Large intestine (tissue), 3 donors: ENCODE data around the gene KAZN. TPM values are rescaled to one million over a fixed set of nuclear protein-coding genes. Genes with fewer than 3 reads are reported as not detected.

ENCODE experiments used
- DNase-seq, 2 donors: peaks; one replicate each; pipeline versions ENCODE4 v3.0.0 to v3.0.0-alpha.2; 2013
- H3K27ac ChIP-seq: one replicate; pipeline ENCODE4 v1.5.1; 2013; ENCODE audit warnings: low read length
- H3K27me3 ChIP-seq: 2 replicates; pipeline ENCODE4 v1.6.1; 2013; ENCODE audit warnings: low read length; ENCODE audit not compliant: control insufficient read depth, insufficient read depth
- H3K36me3 ChIP-seq: 2 replicates; pipeline ENCODE4 v1.6.1; 2013; ENCODE audit warnings: low read length; ENCODE audit not compliant: control insufficient read depth, insufficient read depth
- H3K4me1 ChIP-seq: one replicate; pipeline ENCODE4 v1.6.1; 2013; ENCODE audit warnings: low read length; ENCODE audit not compliant: control insufficient read depth, insufficient read depth
- H3K4me3 ChIP-seq: one replicate; pipeline ENCODE4 v1.5.1; 2013; ENCODE audit warnings: low read length
- H3K9me3 ChIP-seq: one replicate; pipeline ENCODE4 v1.6.1; 2013; ENCODE audit warnings: mild to moderate bottlenecking, low read depth, low read length, moderate library complexity; ENCODE audit not compliant: control insufficient read depth
- WGBS: methylation state at CpG from one replicate; pipeline ENCODE4 v1.1.5; 2013; ENCODE audit warnings: low lambda C conversion rate; ENCODE audit not compliant: insufficient coverage; 5-methylcytosine and 5-hydroxymethylcytosine counted together
- polyA plus RNA-seq: library from polyadenylated mRNA; unstranded; fragments of 120-200 nt; gene quantifications from one replicate; pipeline ENCODE4 v1.2.1, GENCODE V29; 2013

KAZN gene
- polyA plus RNA-seq, 1 donor = 30.4 TPM

DNA sequence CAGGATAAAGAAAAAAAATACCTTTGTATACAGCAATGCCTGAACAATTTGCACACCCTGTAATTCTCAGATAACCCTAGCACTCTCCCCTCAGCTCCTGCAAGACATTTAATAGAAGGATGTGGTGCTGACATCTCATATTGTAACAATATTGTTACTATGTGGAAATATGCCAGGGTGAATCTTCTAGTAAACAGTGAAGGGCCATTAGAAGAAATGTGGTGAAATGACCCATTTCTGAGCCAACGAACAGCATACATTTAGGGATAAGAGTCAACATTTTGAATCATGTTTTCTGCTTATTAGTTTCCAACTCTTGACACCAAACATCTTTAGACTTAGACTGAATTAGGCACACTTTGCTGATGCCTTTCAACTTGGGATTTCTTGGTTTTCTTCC, 188.2 kb downstream of the KAZN start:
- H3K4me1 ChIP-seq = peaks cover 65% of the 10 kb centered on the region
- no peaks in the 10 kb centered on the region for H3K9me3 ChIP-seq
- no peak for DNase-seq
- no peak overlapping the region for H3K4me3 ChIP-seq
- H3K27me3 ChIP-seq = no peaks in the 10 kb centered on the region
- no CpG with 5 or more reads among the region's 1 CpG for whole genome bisulfite sequencing
- H3K36me3 ChIP-seq = no peaks in the 10 kb centered on the region
- H3K27ac ChIP-seq = peak overlapping the region; percentile 75

GRCh38 chr1:14787604-14788003, 189.1 kb downstream of the KAZN start:
- H3K4me1 ChIP-seq = peaks cover 64% of the 10 kb centered on the region
- no peak overlapping the region for H3K4me3 ChIP-seq
- peak overlapping the region; percentile 75 for H3K27ac ChIP-seq
- H3K36me3 ChIP-seq = no peaks in the 10 kb centered on the region
- WGBS = 19% methylated on average over 4 of the region's 10 CpGs
- no peaks in the 10 kb centered on the region for H3K9me3 ChIP-seq
- no peaks in the 10 kb centered on the region for H3K27me3 ChIP-seq
- peak; percentile 86 to 94 for DNase-seq

DNA sequence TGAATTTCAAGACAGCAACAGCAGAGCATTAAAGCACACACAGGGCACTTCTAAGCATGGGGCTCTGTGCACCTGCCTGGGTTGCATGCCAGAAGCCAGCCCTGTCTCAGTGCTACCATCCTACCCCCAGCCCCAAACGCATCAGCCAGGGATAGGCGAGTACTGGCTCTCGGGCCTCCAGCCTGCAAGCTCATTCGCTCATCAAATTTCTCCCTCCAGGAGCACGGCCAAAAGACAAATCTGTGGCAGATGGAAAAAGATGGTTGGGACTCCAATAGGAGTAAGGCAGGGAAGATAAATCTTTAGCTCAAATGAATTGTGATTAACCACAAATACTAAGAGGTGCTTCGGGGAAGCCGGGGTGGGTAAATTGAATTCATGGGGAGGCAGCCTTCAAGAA, 189.6 kb downstream of the KAZN start:
- Histone ChIP-seq H3K4me1 (peaks cover 59% of the 10 kb centered on the region), H3K36me3 (no peaks in the 10 kb centered on the region), H3K4me3 (no peak overlapping the region), H3K27ac (peak overlapping the region; percentile 53), H3K9me3 (no peaks in the 10 kb centered on the region), H3K27me3 (no peaks in the 10 kb centered on the region)
- WGBS = 100% methylated on average over 1 of the region's 7 CpGs
- no peak for DNase-seq

GRCh38 chr1:14790982-14791381, 192.5 kb downstream of the KAZN start:
- Histone ChIP-seq H3K9me3 (no peaks in the 10 kb centered on the region), H3K27ac (no peak overlapping the region), H3K27me3 (no peaks in the 10 kb centered on the region), H3K4me1 (peaks cover 40% of the 10 kb centered on the region), H3K4me3 (no peak overlapping the region), H3K36me3 (no peaks in the 10 kb centered on the region)
- peak in 1 of 2 donors; percentile 58 for DNase-seq
- WGBS = no CpG with 5 or more reads among the region's 7 CpGs

GRCh38 chr1:14791654-14792053, 193.2 kb downstream of the KAZN start:
- no peaks in the 10 kb centered on the region for H3K27me3 ChIP-seq
- H3K9me3 ChIP-seq = no peaks in the 10 kb centered on the region
- no peak overlapping the region for H3K27ac ChIP-seq
- H3K4me3 ChIP-seq = no peak overlapping the region
- H3K4me1 ChIP-seq = peaks cover 34% of the 10 kb centered on the region
- no CpG with 5 or more reads among the region's 14 CpGs for WGBS
- H3K36me3 ChIP-seq = no peaks in the 10 kb centered on the region
- no peak for DNase-seq

- H3K27me3 ChIP-seq = no peaks in the 10 kb centered on the region
- H3K4me3 ChIP-seq = no peak overlapping the region
- no CpG with 5 or more reads among the region's 7 CpGs for WGBS
- no peaks in the 10 kb centered on the region for H3K9me3 ChIP-seq
- DNase-seq = no peak
- H3K36me3 ChIP-seq = no peaks in the 10 kb centered on the region
- peaks cover 10% of the 10 kb centered on the region for H3K4me1 ChIP-seq
- no peak overlapping the region for H3K27ac ChIP-seq
Observed at GRCh38 chr1:14794136-14794768, 195.8 kb downstream of the KAZN start.

GRCh38 chr1:14794906-14795305, 196.4 kb downstream of the KAZN start:
- 100% methylated on average over 1 of the region's 5 CpGs for WGBS
- H3K27ac ChIP-seq = no peak overlapping the region
- no peaks in the 10 kb centered on the region for H3K36me3 ChIP-seq
- no peaks in the 10 kb centered on the region for H3K9me3 ChIP-seq
- no peaks in the 10 kb centered on the region for H3K27me3 ChIP-seq
- DNase-seq = no peak
- H3K4me1 ChIP-seq = peaks cover 7% of the 10 kb centered on the region
- H3K4me3 ChIP-seq = no peak overlapping the region

GRCh38 chr1:14795589-14795988, 197.1 kb downstream of the KAZN start:
- 100% methylated on average over 2 of the region's 3 CpGs for WGBS
- H3K4me3 ChIP-seq = no peak overlapping the region
- no peak for DNase-seq
- H3K36me3 ChIP-seq = no peaks in the 10 kb centered on the region
- peaks cover 5% of the 10 kb centered on the region for H3K4me1 ChIP-seq
- no peaks in the 10 kb centered on the region for H3K9me3 ChIP-seq
- H3K27me3 ChIP-seq = no peaks in the 10 kb centered on the region
- no peak overlapping the region for H3K27ac ChIP-seq

DNA sequence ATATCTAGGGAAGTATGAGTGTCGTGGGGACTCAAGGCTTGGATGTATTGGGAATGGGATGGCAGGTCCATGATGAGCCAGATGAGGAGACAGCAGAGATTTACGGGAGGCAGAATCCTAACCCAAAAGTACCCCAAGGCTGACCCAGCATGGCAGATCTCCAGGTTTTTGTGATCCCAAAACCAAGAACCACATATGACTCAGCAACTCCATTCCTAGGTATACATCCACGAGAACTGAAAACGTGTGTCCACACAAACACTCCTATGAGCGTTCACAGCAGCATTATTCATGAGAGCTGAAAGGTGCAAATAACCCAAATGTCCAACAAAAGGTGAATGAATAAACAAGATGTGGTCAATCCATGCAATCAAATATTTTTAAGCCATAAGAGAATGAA, 201.5 kb downstream of the KAZN start:
- no CpG with 5 or more reads among the region's 5 CpGs for WGBS
- no peaks in the 10 kb centered on the region for H3K36me3 ChIP-seq
- H3K4me1 ChIP-seq = no peaks in the 10 kb centered on the region

GRCh38 chr1:14800500-14801076, 202.1 kb downstream of the KAZN start:
- WGBS = 79% methylated on average over 7 of the region's 9 CpGs

More for the DNA sequence above, 201.5 kb downstream of the KAZN start:
- no peaks in the 10 kb centered on the region for H3K9me3 ChIP-seq
- no peak for DNase-seq
- H3K27ac ChIP-seq = no peak overlapping the region
- no peak overlapping the region for H3K4me3 ChIP-seq
- no peaks in the 10 kb centered on the region for H3K27me3 ChIP-seq

More at GRCh38 chr1:14800500-14801076, 202.1 kb downstream of the KAZN start:
- Histone ChIP-seq H3K4me1 (no peaks in the 10 kb centered on the region), H3K27ac (no peak overlapping the region), H3K27me3 (no peaks in the 10 kb centered on the region), H3K36me3 (no peaks in the 10 kb centered on the region), H3K4me3 (no peak overlapping the region), H3K9me3 (no peaks in the 10 kb centered on the region)
- DNase-seq = no peak
